Posterior vena cava (tissue), 2 donors: ENCODE results near the gene RTN4IP1. TPM values are rescaled to one million over a fixed set of nuclear protein-coding genes. Genes with fewer than 3 reads are reported as not detected.
A peak's percentile ranks its signal among the peaks of the same experiment; 100 is the strongest.

Experiments
- DNase-seq: peaks from one replicate; pipeline ENCODE4 v3.0.0-alpha.2; 2020; ENCODE audit warnings: low spot score
- intact Hi-C, 2 donors: fragments of 100-400 bp; cut with DNase I; formaldehyde crosslinking; loops; one replicate each; pipeline versions ENCODE4 v1.14.1 to v1.14.2; 2022 to 2023
- long read RNA-seq, 2 donors: library from polyadenylated mRNA; unstranded; transcript quantifications; one replicate each; pipeline ENCODE4 v2.0.0, GENCODE V29; 2020 to 2021
- total RNA-seq, 2 donors: library from RNA; stranded (reverse); fragmentation: NEBNext Ultra II Directional; extraction: Animal tissue kit (Norgen Biotek cat#: 25700); gene quantifications; one replicate each; pipeline ENCODE4 v1.2.1, GENCODE V29; 2021
- donor health status: DM: yes; HTN: yes; CAD: no.
- donor health status: DM: yes; HTN: yes; CAD: no.

Gene RTN4IP1
- total RNA-seq: 1 to 10 TPM; 3.6 to 4.3 TPM
- long read RNA-seq, donor 1, partial matches to known transcripts: 0 of 3 reads
- long read RNA-seq, donor 1, other reads (novel, unspliced or antisense): 0 of 3 reads
- long read RNA-seq, donor 2, transcript RTN4IP1-201 (9 exons, 1,682 nt): major isoform, 11 of 12 reads
- long read RNA-seq, donor 2, partial matches to known transcripts: 0 of 12 reads
- long read RNA-seq, donor 2, other reads (novel, unspliced or antisense): 1 of 12 reads

GRCh38 chr6:106629103-106629858, at the start of gene RTN4IP1, which contains the start of gene QRSL1:
RTN4IP1 (minus strand) TSS chr6:106629498; CDS start chr6:106629021, 477 bp downstream.
QRSL1 (plus strand) TSS chr6:106629578; CDS start chr6:106629682, 104 bp downstream.
- intact Hi-C loops: no loop called here
- peak; percentile 92 for DNase-seq

GRCh38 chr6:106677282-106677681, 48.0 kb upstream of the RTN4IP1 start:
- no peak for DNase-seq
- intact Hi-C loops: no loop called here

GRCh38 chr6:106674541-106675229, 45.4 kb upstream of the RTN4IP1 start:
- intact Hi-C loops: loop anchor here in 1 of 2 donors (5.0 kb wide), 1 partner anchor 1362 kb away; no protein-coding TSS in a partner anchor
- DNase-seq: no peak

- intact Hi-C loops: loop anchor here in 1 of 2 donors (5.0 kb wide), 1 partner anchor 1359 kb away; no protein-coding TSS in a partner anchor
- DNase-seq: no peak
Measured at GRCh38 chr6:106671651-106672050, 42.4 kb upstream of the RTN4IP1 start.

GRCh38 chr6:106670236-106670635, 40.9 kb upstream of the RTN4IP1 start:
- DNase-seq: no peak
- intact Hi-C loops: loop anchor here in 1 of 2 donors (5.0 kb wide), 1 partner anchor 1358 kb away; no protein-coding TSS in a partner anchor

GRCh38 chr6:106667022-106667402, 37.7 kb upstream of the RTN4IP1 start:
- no peak for DNase-seq
- intact Hi-C loops: no loop called here

GRCh38 chr6:106666282-106667021, 37.2 kb upstream of the RTN4IP1 start:
- DNase-seq: no peak
- intact Hi-C loops: no loop called here

GRCh38 chr6:106662458-106662857, 33.2 kb upstream of the RTN4IP1 start:
- intact Hi-C loops: no loop called here
- DNase-seq: no peak

GRCh38 chr6:106659859-106660258, 30.6 kb upstream of the RTN4IP1 start:
- intact Hi-C loops: no loop called here
- DNase-seq: no peak

- intact Hi-C loops: no loop called here
- no peak for DNase-seq
Measured at GRCh38 chr6:106658469-106658868, 29.2 kb upstream of the RTN4IP1 start.

GRCh38 chr6:106648651-106649308, 19.5 kb upstream of the RTN4IP1 start:
- DNase-seq: no peak
- intact Hi-C loops: no loop called here

- no peak for DNase-seq
- intact Hi-C loops: no loop called here
Measured at GRCh38 chr6:106643061-106643460, 13.8 kb upstream of the RTN4IP1 start.

- intact Hi-C loops: no loop called here
- DNase-seq: no peak
Measured at GRCh38 chr6:106642476-106642875, 13.2 kb upstream of the RTN4IP1 start.

- intact Hi-C loops: no loop called here
- DNase-seq: no peak
Measured at GRCh38 chr6:106639812-106640211, 10.5 kb upstream of the RTN4IP1 start.

- intact Hi-C loops: no loop called here
- DNase-seq: no peak
Measured at GRCh38 chr6:106637717-106638341, 8.5 kb upstream of the RTN4IP1 start.

- DNase-seq: no peak
- intact Hi-C loops: no loop called here
Measured at GRCh38 chr6:106637051-106637716, 7.9 kb upstream of the RTN4IP1 start.

GRCh38 chr6:106634565-106634964, 5.3 kb upstream of the RTN4IP1 start:
- intact Hi-C loops: no loop called here

GRCh38 chr6:106631346-106631745, 2.0 kb upstream of the RTN4IP1 start:
- intact Hi-C loops: no loop called here
- DNase-seq: no peak

More at GRCh38 chr6:106634565-106634964, 5.3 kb upstream of the RTN4IP1 start:
- no peak for DNase-seq
